ENCODE results near the gene PNMA8A.

PNMA8A gene

DNA sequence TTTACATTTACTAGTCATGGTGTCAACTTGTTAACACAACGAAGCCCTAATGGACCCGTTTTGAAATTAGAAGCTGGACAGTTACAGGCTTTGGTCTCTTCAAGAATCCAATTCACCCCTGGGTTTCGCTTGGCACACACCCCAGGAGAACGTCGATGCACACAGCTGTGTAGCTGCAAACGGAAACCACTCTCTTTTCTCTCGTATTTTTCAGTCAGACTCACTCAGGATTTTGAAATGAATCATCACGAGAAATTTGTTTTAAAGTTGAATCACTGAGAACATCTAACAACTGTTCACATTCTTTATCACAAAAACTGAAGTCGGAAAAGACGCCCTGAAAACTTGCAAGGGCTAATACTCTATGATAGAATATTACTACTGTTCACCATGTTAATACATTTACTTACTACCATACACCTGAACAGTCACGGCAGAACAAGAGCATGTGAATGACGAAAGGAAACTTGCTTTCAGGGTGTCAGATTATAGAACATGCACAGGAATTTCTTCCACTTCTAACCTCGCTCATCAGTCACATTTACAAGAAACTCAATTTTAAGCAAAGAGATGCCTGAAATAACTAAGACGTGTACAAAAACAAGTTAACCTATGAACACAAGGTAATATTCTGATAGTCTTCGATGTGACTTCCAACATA, 4.7 kb downstream of the PNMA8A start:
- TF ChIP-seq REST (IDR thresholded peaks at IDR 0.05; ENCODE audit: insufficient read depth in 1 of 2, low read depth in 2 of 2, low read length in 2 of 2), result no peak
- no peak for TF ChIP-seq TAF1 (IDR thresholded peaks at IDR 0.05; ENCODE audit: borderline replicate concordance, insufficient read depth, low read length)
- no peak for TF ChIP-seq POLR2AphosphoS5 (IDR thresholded peaks at IDR 0.05; ENCODE audit: low read depth, low read length)
- no peak for TF ChIP-seq SIN3A (IDR thresholded peaks at IDR 0.05; ENCODE audit: borderline replicate concordance, insufficient read depth, low read length)

- TF ChIP-seq SIN3A (IDR thresholded peaks at IDR 0.05; ENCODE audit: borderline replicate concordance, insufficient read depth, low read length), result no peak
- no peak for TF ChIP-seq POLR2AphosphoS5 (IDR thresholded peaks at IDR 0.05; ENCODE audit: low read depth, low read length)
- no peak for TF ChIP-seq TAF1 (IDR thresholded peaks at IDR 0.05; ENCODE audit: borderline replicate concordance, insufficient read depth, low read length)
Measured at GRCh38 chr19:46463516-46463915, 7.8 kb downstream of the PNMA8A start.

- TF ChIP-seq REST (IDR thresholded peaks at IDR 0.05; ENCODE audit: insufficient read depth in 1 of 2, low read depth in 2 of 2, low read length in 2 of 2), result no peak
- no peak for TF ChIP-seq POLR2AphosphoS5 (IDR thresholded peaks at IDR 0.05; ENCODE audit: low read depth, low read length)
- TF ChIP-seq TAF1 (IDR thresholded peaks at IDR 0.05; ENCODE audit: borderline replicate concordance, insufficient read depth, low read length), result no peak
- no peak for TF ChIP-seq FOXP2 (optimal IDR thresholded peaks at IDR 0.05; ENCODE audit: borderline replicate concordance, extremely low read depth, extremely low read length, insufficient read depth)
- no peak for TF ChIP-seq SIN3A (IDR thresholded peaks at IDR 0.05; ENCODE audit: borderline replicate concordance, insufficient read depth, low read length)
Measured at GRCh38 chr19:46461537-46461936, 9.8 kb downstream of the PNMA8A start.

DNA sequence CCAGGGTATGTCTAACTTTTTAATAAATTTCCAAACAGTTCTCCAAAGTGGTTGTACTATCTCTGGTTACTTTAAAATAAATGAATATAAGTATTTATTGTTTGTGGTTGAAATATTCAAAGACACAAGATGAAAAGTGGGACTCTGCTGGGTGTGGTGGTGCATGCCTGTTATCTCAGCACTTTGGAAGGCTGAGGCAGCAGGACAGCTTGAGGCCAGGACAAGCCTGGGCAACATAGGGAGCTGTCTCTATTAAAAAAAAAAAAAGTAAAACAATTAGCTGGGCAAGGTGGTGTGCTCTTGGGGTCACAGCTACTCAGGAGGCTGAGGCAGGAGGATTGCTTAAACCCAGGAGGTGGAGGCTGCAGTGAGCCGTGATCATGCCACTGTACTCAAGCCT, 10.4 kb downstream of the PNMA8A start:
- TF ChIP-seq POLR2AphosphoS5 (IDR thresholded peaks at IDR 0.05; ENCODE audit: low read depth, low read length) (no peak), SIN3A (IDR thresholded peaks at IDR 0.05; ENCODE audit: borderline replicate concordance, insufficient read depth, low read length) (no peak), TAF1 (IDR thresholded peaks at IDR 0.05; ENCODE audit: borderline replicate concordance, insufficient read depth, low read length) (no peak), FOXP2 (optimal IDR thresholded peaks at IDR 0.05; ENCODE audit: borderline replicate concordance, extremely low read depth, extremely low read length, insufficient read depth) (no peak), REST (IDR thresholded peaks at IDR 0.05; ENCODE audit: insufficient read depth in 1 of 2, low read depth in 2 of 2, low read length in 2 of 2) (no peak)

DNA sequence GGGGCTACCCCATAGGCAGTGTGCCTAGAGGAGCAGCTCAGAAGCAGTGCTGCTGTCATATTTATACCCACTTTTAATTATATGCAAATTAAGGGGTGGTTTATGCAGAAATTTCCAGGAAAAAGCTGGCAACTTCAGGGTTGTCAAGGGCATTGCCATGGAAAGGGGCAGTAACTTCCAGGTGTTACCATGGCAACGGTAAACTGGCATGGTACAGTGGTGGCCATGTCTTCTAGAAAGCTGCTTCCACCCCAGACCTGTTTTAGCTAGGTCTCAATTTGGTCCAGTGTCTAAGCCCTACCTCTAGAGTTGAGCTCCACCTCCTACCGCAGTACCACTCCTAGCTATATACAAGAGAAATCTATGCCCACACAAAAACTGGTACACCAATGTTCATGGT, 11.3 kb downstream of the PNMA8A start:
- TF ChIP-seq TAF1 (IDR thresholded peaks at IDR 0.05; ENCODE audit: borderline replicate concordance, insufficient read depth, low read length) (no peak), SIN3A (IDR thresholded peaks at IDR 0.05; ENCODE audit: borderline replicate concordance, insufficient read depth, low read length) (no peak), REST (IDR thresholded peaks at IDR 0.05; ENCODE audit: insufficient read depth in 1 of 2, low read depth in 2 of 2, low read length in 2 of 2) (no peak), POLR2AphosphoS5 (IDR thresholded peaks at IDR 0.05; ENCODE audit: low read depth, low read length) (no peak)
